MCF 10A (cell line): ENCODE results near the gene PPHLN1. TPM values are rescaled to one million over a fixed set of nuclear protein-coding genes. Genes with fewer than 3 reads are reported as not detected.

Experiments
- BruUV-seq: library from RNA; stranded (reverse); fragments of 400-500 nt; replicated peaks from 2 replicates; lab custom pipeline; 2021; lab: Mats Ljungman, UMichigan
- CTCF ChIA-PET: fragments of 300-600 bp; sonication (Branson Sonifier 250); formaldehyde crosslinking; extraction: SDS; loops from one replicate; lab custom pipeline; 2021; ENCODE audit warnings: antibody characterized with exemption, inconsistent platforms; lab: Yijun Ruan, JAX
- POLR2A ChIA-PET: fragments of 300-600, 350-650 bp; sonication (Branson Sonifier 250); formaldehyde crosslinking; extraction: SDS; loops from one replicate; lab custom pipeline; 2020; ENCODE audit warnings: antibody characterized with exemption, inconsistent platforms; lab: Yijun Ruan, JAX
- DNase-seq: peaks from one replicate; pipeline ENCODE4 v3.0.0-alpha.2; 2018; ENCODE audit not compliant: unreplicated experiment
- H3K27ac Mint-ChIP-seq: one replicate; pipeline ENCODE4 v1.8.0; 2022; ENCODE audit warnings: mild to moderate bottlenecking, low read depth, mixed read lengths; ENCODE audit not compliant: unreplicated experiment
- H3K27me3 Mint-ChIP-seq: one replicate; pipeline ENCODE4 v1.8.0; 2022; ENCODE audit warnings: mixed read lengths; ENCODE audit not compliant: insufficient read depth, unreplicated experiment
- H3K36me3 Mint-ChIP-seq: one replicate; pipeline ENCODE4 v1.8.0; 2022; ENCODE audit warnings: mild to moderate bottlenecking, moderate library complexity, mixed read lengths; ENCODE audit not compliant: insufficient read depth, unreplicated experiment
- H3K4me1 Mint-ChIP-seq: one replicate; pipeline ENCODE4 v1.8.0; 2022; ENCODE audit warnings: mixed read lengths; ENCODE audit not compliant: insufficient read depth, unreplicated experiment
- H3K4me3 Mint-ChIP-seq: one replicate; pipeline ENCODE4 v1.8.0; 2022; ENCODE audit warnings: mild to moderate bottlenecking, moderate library complexity, mixed read lengths; ENCODE audit not compliant: unreplicated experiment
- H3K9me3 Mint-ChIP-seq: one replicate; pipeline ENCODE4 v1.8.0; 2022; ENCODE audit warnings: mixed read lengths; ENCODE audit not compliant: unreplicated experiment
- CTCF ChIP-seq: fragments of 200-600 bp; IDR thresholded peaks from one replicate; pipeline ENCODE4 v1.8.0; 2022; ENCODE audit warnings: antibody characterized with exemption, mild to moderate bottlenecking; ENCODE audit not compliant: unreplicated experiment
- intact Hi-C: fragments of 100-400 bp; cut with micrococcal nuclease; formaldehyde crosslinking; loops from 2 replicates; pipeline ENCODE4 v1.14.1; 2022
- total RNA-seq: library from RNA; stranded (reverse); gene quantifications from 2 replicates; pipeline ENCODE4 v1.2.3, GENCODE V29; 2022

Gene PPHLN1
- total RNA-seq, 1 experiment from 2014 or later: 54.5 TPM

- Mint-ChIP-seq H3K36me3 (no peaks in the 10 kb centered on the region), H3K4me3 (no peak overlapping the region), H3K4me1 (no peaks in the 10 kb centered on the region), H3K27ac (no peak overlapping the region), H3K27me3 (no peaks in the 10 kb centered on the region), H3K9me3 (no peaks in the 10 kb centered on the region)
- DNase-seq: peak; percentile 23
- no TSS peak for BruUV-seq
- intact Hi-C loops: no loop called here
- TF ChIP-seq CTCF: no peak
- CTCF ChIA-PET: interaction anchor here (0.7 to 1.5 kb wide), 4 partner anchors 9 to 276 kb away, joined by 4 to 5 read pairs (median 5); no protein-coding TSS in a partner anchor
- POLR2A ChIA-PET: no interaction called here
Measured at GRCh38 chr12:42299392-42300308, 26.3 kb upstream of the PPHLN1 start.

- intact Hi-C loops: no loop called here
- POLR2A ChIA-PET: no interaction called here
- no TSS peak for BruUV-seq
- no peak for DNase-seq
- TF ChIP-seq CTCF: no peak
- Mint-ChIP-seq H3K9me3 (no peaks in the 10 kb centered on the region), H3K27me3 (no peaks in the 10 kb centered on the region), H3K27ac (no peak overlapping the region), H3K4me1 (no peaks in the 10 kb centered on the region), H3K4me3 (no peak overlapping the region), H3K36me3 (no peaks in the 10 kb centered on the region)
- CTCF ChIA-PET: no interaction called here
Measured at GRCh38 chr12:42306297-42306696, 19.7 kb upstream of the PPHLN1 start.

GRCh38 chr12:42308390-42308789 lies 17.6 kb upstream of the PPHLN1 start:
- no peaks in the 10 kb centered on the region for H3K27me3 Mint-ChIP-seq
- ChIA-PET POLR2A (no interaction called here), CTCF (interaction anchor here (1.3 kb wide), 1 partner anchor 284 kb away, joined by 4 read pairs; no protein-coding TSS in a partner anchor)
- no peak overlapping the region for H3K27ac Mint-ChIP-seq
- no TSS peak for BruUV-seq
- H3K4me3 Mint-ChIP-seq: no peak overlapping the region
- DNase-seq: no peak
- intact Hi-C loops: no loop called here
- no peak for TF ChIP-seq CTCF
- peaks cover 5% of the 10 kb centered on the region for H3K36me3 Mint-ChIP-seq
- no peaks in the 10 kb centered on the region for H3K4me1 Mint-ChIP-seq
- H3K9me3 Mint-ChIP-seq: no peaks in the 10 kb centered on the region

GRCh38 chr12:42309996-42310395 lies 16.0 kb upstream of the PPHLN1 start:
- no TSS peak for BruUV-seq
- peaks cover 18% of the 10 kb centered on the region for H3K36me3 Mint-ChIP-seq
- POLR2A ChIA-PET: no interaction called here
- no peak for DNase-seq
- no peaks in the 10 kb centered on the region for H3K27me3 Mint-ChIP-seq
- H3K4me1 Mint-ChIP-seq: no peaks in the 10 kb centered on the region
- H3K4me3 Mint-ChIP-seq: no peak overlapping the region
- intact Hi-C loops: no loop called here
- no peak overlapping the region for H3K27ac Mint-ChIP-seq
- TF ChIP-seq CTCF: no peak
- CTCF ChIA-PET: no interaction called here
- H3K9me3 Mint-ChIP-seq: no peaks in the 10 kb centered on the region
